ENCODE results near the gene SLC39A11. TPM values are rescaled to one million over a fixed set of nuclear protein-coding genes. Genes with fewer than 3 reads are reported as not detected.

SLC39A11 gene
- total RNA-seq, 1 donor from 2014 or later = 5.5 TPM

GRCh38 chr17:73123606-73124320, 31.3 kb upstream of the SLC39A11 start:
- peaks cover 2% of the 10 kb centered on the region for H3K27me3 Mint-ChIP-seq (ENCODE audit: insufficient read depth, low read depth)
- no peaks in the 10 kb centered on the region for H3K9me3 Mint-ChIP-seq
- no peaks in the 10 kb centered on the region for H3K4me1 ChIP-seq
- H3K79me2 ChIP-seq (ENCODE audit: low read depth) = no peaks in the 10 kb centered on the region
- H3K4me3 Mint-ChIP-seq = no peak overlapping the region
- TF ChIP-seq EZH2phosphoT487 (IDR thresholded peaks at IDR 0.05) (no peak), CTCF (IDR thresholded peaks at IDR 0.05) (no peak), EZH2 (IDR thresholded peaks at IDR 0.05) (no peak)
- H3K36me3 Mint-ChIP-seq = no peaks in the 10 kb centered on the region
- H2AFZ ChIP-seq (replicated peaks) = peak overlapping the region; percentile 89
- no peak overlapping the region for H3K27ac ChIP-seq
- H3K36me3 ChIP-seq = no peaks in the 10 kb centered on the region
- no peak overlapping the region for H3K4me3 ChIP-seq
- H3F3A ChIP-seq (ENCODE audit: low read depth) = no peaks in the 10 kb centered on the region
- H4K20me1 ChIP-seq (ENCODE audit: low read depth) = no peaks in the 10 kb centered on the region
- H3K4me2 ChIP-seq = no peak overlapping the region
- H3K4me1 Mint-ChIP-seq = peaks cover 6% of the 10 kb centered on the region
- H3K27me3 ChIP-seq = no peaks in the 10 kb centered on the region
- H3K9me3 ChIP-seq (ENCODE audit: low read depth) = no peaks in the 10 kb centered on the region
- H3K9ac ChIP-seq = no peak overlapping the region
- DNase-seq (ENCODE audit: low spot score) = no peak
- H3K27ac Mint-ChIP-seq = peak overlapping the region; percentile 12

GRCh38 chr17:73122953-73123605, 30.6 kb upstream of the SLC39A11 start:
- no peaks in the 10 kb centered on the region for H3K27me3 ChIP-seq

DNA sequence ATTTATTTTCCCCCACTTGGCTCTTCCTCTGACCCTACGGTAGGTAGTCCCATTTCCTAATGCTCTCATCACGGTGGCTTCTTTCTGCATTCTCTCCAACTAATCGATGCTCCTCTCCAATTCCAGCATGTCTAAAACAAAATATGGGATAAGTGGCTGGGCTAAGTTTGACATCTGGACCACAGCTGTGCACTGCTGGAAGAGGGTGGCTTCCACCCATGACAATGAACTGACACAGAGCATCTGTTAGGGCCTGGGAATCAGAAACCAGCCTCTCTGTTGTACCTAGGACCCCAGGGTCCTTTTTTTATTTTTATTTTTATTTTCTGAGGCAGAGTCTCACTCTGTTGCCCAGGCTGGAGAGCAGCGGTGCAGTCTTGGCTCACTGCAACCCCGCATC, 29.0 kb upstream of the SLC39A11 start:
- no peaks in the 10 kb centered on the region for H3K27me3 Mint-ChIP-seq (ENCODE audit: insufficient read depth, low read depth)
- H3K9ac ChIP-seq = no peak overlapping the region
- H3K4me3 ChIP-seq = no peak overlapping the region
- no peak overlapping the region for H3K4me3 Mint-ChIP-seq
- no peaks in the 10 kb centered on the region for H3K9me3 ChIP-seq (ENCODE audit: low read depth)
- no peaks in the 10 kb centered on the region for H3F3A ChIP-seq (ENCODE audit: low read depth)
- H3K27me3 ChIP-seq = no peaks in the 10 kb centered on the region
- no peaks in the 10 kb centered on the region for H3K4me1 ChIP-seq
- H3K36me3 Mint-ChIP-seq = no peaks in the 10 kb centered on the region
- H2AFZ ChIP-seq (replicated peaks) = no peak overlapping the region
- no peaks in the 10 kb centered on the region for H3K9me3 Mint-ChIP-seq
- no peaks in the 10 kb centered on the region for H4K20me1 ChIP-seq (ENCODE audit: low read depth)
- H3K79me2 ChIP-seq (ENCODE audit: low read depth) = no peaks in the 10 kb centered on the region
- H3K4me2 ChIP-seq = no peak overlapping the region
- no peak for DNase-seq (ENCODE audit: low spot score)
- no peaks in the 10 kb centered on the region for H3K36me3 ChIP-seq
- H3K4me1 Mint-ChIP-seq = peaks cover 4% of the 10 kb centered on the region
- no peak overlapping the region for H3K27ac Mint-ChIP-seq
- TF ChIP-seq CTCF (IDR thresholded peaks at IDR 0.05) (no peak), EZH2phosphoT487 (IDR thresholded peaks at IDR 0.05) (no peak), EZH2 (IDR thresholded peaks at IDR 0.05) (no peak)
- H3K27ac ChIP-seq = no peak overlapping the region

More at GRCh38 chr17:73122953-73123605, 30.6 kb upstream of the SLC39A11 start:
- Histone ChIP-seq H3K79me2 (ENCODE audit: low read depth) (no peaks in the 10 kb centered on the region), H3F3A (ENCODE audit: low read depth) (no peaks in the 10 kb centered on the region), H2AFZ (replicated peaks) (peak overlapping the region; percentile 89), H4K20me1 (ENCODE audit: low read depth) (no peaks in the 10 kb centered on the region), H3K4me1 (no peaks in the 10 kb centered on the region), H3K27ac (no peak overlapping the region), H3K9ac (no peak overlapping the region), H3K9me3 (ENCODE audit: low read depth) (no peaks in the 10 kb centered on the region), H3K36me3 (no peaks in the 10 kb centered on the region), H3K4me2 (no peak overlapping the region), H3K4me3 (no peak overlapping the region)
- no peak for TF ChIP-seq EZH2phosphoT487 (IDR thresholded peaks at IDR 0.05)
- TF ChIP-seq CTCF (IDR thresholded peaks at IDR 0.05) = no peak
- TF ChIP-seq EZH2 (IDR thresholded peaks at IDR 0.05) = no peak
- DNase-seq (ENCODE audit: low spot score) = no peak
- Mint-ChIP-seq H3K4me1 (peaks cover 4% of the 10 kb centered on the region), H3K27me3 (ENCODE audit: insufficient read depth, low read depth) (no peaks in the 10 kb centered on the region), H3K4me3 (no peak overlapping the region), H3K9me3 (no peaks in the 10 kb centered on the region), H3K36me3 (no peaks in the 10 kb centered on the region), H3K27ac (no peak overlapping the region)
